NCI-H128 (cell line): Measurements from ENCODE around the gene POU2F3.

Experiments used
- DNase-seq: peaks from one replicate; lab custom pipeline; 2025; ENCODE audit not compliant: unreplicated experiment; lab: John Stamatoyannopoulos, UW

POU2F3 gene

DNA sequence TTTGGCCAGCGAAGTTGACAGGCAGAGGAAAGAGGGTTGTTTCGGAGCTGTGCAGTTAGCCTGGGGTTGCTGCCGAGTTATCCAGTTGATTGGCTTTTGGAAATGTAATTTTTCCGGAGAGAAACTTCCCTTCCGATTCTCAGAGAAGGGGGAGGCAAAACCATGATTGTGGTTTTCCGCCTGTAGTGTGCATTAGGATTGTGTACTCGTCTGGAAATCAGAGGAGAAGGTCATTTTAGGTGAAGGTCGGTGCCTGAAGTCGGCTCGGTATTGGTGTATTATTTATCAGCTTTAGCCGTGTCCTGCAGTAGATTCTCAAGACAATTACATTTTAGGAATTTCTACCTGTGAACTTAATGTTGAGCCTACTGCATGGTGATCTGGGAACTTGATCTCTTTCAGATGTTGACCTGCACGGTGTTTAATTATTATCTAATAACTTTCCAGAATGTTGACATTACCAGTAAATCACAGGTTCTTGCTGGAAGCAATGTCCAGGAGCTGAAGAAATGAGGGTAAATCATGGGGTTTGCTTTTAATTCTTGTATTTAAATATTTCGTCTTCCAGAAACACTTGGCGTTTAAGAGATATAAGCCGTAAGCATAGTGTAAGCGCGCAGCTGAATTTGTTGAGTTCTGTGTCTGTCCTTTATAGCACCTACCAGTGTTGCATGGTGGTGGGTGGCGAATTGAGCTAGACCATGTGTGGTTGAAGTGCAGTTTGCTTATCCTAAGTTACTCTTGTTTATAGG, 97.6 kb downstream of the POU2F3 start:
- no peak for DNase-seq

DNA sequence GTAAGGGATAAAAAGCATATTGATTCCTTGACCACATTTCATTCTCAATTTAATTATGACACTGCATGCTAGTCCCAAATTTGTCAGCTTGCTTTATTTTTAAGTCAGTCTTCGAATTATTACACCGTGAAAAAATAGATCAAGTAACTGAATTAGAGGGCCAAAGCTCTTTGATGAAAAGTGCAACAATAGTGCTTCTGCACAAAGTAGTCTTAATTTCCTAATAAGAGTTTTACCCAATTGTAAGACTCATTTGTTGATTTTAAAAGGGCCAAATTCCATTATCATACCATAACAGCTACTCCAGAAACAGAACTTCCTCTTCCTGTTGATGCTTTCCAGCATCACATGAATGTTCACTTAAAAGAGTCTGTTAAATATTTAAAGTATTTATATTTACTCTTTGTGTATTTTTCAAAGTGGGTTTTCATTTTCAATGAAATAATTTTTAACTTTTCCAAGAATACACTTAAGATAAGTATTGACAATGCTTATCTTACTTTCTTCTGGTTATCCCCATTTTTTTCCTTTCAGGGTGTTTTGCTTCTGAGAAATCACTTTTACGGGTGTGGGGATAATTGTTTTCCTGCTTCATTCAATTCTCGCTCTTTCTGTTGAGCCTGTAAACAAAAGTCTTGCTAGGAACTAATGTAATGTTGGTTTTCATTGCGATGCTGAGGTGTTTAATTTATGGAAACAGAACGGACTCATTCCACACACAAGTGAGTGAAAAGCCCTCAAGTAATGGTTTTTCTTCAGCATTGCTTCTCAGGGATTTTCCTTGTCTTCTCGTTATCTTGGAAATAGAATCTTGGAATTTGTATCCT, 98.4 kb downstream of the POU2F3 start:
- DNase-seq = no peak

DNA sequence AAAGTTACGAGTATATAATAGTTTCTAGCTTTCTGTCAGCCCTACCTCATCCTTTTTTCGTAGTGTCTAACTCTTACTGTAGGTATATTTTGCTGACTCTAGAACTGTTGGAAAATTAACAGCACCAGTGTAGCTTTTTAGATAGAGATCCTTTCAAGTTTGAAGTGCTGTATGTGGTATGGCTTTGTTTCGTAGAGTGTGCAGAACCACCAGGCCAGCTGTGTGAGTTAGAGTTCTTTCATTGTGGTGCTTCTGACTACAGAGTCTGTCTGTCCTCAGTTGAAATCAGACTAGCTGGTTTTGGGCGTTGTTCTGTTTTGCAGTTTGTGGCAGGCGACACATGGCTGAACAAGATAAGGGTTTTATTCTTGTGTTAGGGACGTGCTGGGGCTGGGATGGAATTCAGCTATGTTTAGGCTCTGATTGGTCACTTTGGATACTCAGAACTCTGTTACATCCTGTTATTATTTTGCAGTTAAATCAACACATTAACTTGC, 99.5 kb downstream of the POU2F3 start:
- DNase-seq = no peak

DNA sequence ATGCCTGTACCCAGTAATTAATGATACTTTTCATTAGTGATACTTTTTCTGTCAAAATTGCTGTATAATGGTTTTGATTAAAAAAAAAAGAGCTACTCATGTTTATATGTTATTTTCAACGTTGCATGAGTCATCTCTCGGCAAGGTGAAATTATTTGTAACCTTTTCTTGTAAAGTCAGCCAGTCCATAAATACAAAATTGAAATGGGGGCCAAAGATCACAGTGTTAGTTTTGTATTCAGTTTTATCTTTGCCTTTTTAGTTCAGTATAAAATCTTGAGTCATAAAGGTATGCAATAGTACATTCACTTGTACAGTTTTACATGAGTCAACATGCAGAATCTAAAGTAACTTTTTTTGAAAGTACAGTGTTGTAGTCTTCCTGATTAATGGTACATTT, 100.6 kb downstream of the POU2F3 start:
- no peak for DNase-seq

DNA sequence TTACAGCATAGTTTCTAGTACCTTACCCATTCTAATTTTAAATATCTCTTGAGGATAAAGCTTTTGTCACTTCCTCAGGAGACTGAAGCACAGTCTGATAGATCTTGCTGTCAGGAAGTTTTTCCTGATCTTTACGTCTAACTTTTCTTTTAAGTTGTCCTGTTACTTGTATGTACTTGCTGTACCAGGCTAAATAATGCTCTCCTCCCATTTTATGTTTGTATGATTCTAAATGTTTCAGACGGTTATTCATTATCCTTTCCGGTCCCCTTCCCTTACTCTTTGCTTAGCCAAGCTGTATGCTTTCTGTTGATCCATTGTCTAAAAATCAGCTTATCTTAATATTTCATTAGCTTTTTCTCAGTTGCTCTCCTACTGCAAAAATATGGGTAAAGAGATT, 102.3 kb downstream of the POU2F3 start:
- no peak for DNase-seq

DNA sequence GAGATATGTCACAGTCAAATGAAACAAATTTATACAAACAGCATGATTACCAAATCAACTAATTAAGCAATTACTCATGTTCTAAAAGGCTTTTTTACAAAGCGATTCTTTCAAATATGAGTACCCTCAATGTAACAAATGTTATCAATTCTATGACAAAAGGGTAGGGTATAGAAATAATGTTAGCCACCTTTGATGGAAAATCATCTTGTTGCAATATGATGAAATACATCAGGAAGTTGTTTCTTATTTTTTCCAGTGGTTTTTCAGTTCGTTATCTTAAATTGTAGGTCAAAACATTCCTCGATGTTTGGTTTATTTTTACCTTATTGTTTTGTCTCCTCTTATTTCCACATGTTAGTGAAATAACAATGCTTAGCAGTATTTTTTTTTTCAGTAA, 102.7 kb downstream of the POU2F3 start:
- no peak for DNase-seq

DNA sequence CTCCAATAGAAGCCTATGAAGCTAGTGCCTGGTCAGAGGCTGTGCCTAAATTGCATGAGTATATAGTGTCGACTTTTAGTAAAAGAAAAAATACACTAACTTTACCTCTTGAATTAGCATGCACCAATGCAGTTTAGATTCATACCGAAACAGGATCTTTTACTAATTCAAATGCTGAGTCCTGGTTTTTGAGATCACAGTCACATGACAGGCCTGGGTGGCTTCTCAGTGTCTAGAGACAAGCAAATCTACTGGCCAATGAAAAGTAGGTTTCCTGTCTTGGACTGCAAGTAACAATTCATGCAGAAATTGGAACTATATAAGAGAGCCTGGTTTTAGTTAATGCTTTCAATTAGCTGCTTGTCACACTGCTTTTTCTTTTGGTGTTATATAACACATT, 103.5 kb downstream of the POU2F3 start:
- DNase-seq = no peak

DNA sequence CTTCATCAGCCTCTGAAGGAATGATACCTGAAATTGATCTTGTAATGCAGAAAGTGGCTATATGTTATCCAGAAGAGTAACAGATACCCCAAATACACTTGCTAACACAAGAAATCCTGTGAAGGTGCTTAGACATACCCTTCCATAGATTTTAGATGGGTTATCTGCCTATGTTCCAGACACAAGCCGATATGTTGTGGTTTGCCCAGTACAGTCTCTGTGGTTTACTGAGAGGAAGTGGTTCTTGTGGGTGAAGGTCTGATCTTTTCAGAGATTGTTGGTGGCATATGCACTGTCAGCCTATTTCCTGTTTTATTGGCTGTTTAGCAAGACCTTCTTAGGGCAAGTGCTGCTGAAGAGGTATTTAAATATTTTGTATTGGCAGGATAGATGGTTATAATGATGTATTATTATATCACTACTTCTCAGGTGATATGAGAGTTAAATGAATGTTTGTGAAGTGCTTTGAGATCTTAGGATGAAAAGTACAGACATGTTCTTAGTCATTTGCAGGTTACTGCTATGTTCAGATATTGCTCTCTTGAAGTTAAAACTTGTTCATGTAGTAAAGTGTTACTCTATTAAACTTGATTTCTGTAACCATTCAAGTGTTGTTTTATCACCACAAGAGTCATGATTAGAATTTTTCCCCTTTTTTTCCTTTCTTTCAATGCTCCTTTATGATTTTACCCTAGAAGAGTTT, 104.5 kb downstream of the POU2F3 start:
- DNase-seq = no peak

DNA sequence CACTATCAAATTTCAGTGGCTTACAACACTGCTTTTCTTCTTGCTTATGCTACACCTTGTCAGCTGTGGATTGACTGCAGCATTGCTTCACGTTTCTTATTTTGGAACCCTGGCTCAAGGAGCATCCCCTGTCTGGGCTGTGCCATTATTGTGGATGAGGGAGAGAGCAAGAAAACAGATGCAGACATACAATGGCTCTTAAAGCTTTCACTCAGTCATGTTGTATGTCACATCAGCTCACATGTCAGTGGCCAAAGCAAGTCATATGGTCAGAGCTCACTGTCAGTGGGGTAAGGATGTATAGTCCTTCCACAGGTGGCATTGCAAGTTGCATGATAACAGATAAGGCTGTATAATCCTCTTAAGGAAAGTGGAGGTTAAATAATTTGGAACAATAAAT, 106.3 kb downstream of the POU2F3 start:
- DNase-seq = no peak

DNA sequence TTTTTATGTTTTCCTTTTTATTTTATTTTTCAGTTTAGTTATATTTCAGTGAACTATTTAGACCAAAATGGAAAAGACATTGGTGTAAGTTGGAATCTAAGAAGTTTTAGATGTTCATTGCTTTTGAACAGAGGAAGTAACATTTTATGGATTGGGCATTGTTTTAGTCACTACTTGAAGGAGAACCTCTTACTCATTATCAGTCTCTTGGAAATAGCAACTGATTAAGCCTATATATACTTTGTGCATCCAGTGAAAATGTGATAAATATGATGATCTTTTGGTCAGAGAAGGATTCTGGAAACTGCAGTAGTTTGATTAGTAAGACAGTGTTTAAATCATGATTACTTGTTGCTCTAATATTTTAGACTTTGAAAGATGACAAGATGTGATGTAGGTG, 110.7 kb downstream of the POU2F3 start:
- DNase-seq = no peak

DNA sequence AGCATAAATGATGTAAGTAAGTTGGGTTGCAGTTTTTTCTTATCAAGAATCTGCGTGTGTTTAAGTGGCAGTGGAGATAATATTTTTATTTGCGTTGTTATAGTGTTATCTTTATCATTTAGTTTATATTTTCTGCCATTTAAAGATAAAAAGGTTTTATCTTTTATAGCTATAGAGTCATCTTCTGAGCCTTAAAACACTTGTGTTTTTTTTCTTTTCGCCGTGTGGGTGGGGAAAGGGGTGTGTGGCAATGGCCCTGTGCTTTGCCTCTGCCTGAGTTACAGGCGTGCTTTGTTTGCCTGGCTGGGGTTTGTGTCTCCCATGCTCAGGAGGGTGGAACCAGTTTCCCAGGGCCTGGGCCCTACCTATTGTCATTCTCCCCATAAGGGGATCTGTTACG, 112.5 kb downstream of the POU2F3 start:
- DNase-seq = no peak

DNA sequence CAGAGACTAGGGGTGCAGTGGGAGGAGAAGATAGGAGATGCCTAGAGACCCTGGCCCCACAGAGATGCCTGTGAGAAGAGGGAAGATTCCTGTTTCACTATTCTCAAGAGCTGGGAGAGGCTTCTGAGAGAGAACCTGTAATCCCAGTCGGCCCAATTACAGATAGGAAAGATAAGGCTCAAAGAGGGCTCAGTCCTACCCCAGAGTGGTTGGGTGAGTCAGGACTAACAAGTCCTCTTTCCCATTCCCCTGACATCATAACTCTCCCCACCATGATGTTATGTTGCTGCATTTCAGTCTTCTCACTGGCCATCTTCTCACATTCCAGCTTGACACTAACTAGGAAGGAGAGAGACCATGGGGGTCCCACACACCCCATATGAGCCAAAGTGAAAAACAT, 114.1 kb downstream of the POU2F3 start:
- DNase-seq = no peak

DNA sequence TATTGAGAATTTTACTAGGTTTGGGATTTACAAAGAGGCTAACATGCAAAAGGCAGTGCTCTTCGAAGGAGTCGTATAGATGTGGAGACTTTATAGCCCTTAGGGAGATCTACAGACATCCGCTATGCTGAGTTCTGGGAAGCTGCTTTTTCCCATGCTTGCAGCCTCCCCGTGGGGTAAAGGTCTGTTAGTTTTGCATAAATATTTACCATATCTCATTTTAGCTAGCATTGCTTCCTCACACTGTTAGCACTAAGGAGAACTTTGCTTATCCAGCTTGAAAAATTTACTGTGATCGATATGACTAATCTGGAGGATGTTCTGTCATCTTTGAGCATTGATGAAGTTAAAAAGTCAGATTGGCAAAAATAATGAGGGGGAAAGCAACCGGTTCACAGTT, 114.8 kb downstream of the POU2F3 start:
- DNase-seq = no peak

DNA sequence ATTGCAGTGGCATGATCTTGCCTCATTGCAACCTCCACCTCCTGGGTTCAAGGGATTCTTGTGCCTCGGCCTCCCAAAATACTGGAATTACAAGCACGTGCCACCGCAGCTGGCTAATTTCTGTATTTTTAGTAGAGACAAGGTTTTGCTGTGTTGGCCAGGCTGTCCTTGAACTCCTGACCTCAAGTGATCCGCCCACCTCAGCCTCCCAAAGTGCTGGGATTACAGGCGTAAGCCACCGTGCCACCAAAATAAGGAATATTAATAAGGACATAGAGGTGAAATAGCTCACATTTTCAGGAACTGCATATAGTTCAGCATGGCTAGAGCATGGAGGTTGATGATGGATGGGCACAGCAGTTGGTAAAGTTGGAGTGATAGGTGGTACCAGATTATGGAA, 117.7 kb downstream of the POU2F3 start:
- no peak for DNase-seq

DNA sequence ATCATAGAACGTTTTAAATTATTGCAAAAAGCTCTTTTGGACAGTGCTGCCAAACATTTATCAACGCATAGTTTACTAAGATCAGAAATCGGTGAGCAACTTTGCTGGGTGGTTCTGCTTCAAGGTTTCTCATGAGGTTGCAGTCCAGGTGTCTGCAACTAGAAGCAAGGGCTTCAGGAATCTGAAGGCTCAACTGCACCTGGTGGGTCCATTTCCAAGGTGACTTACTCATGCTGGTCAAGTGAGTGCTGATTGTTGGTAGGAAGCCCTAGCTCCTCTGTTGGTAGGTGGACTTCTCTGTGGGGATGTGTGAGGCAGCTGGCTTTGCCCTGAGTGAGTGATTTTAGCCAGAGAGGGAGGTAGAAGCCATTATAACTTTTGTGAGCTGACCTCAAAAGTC, 118.8 kb downstream of the POU2F3 start:
- no peak for DNase-seq

DNA sequence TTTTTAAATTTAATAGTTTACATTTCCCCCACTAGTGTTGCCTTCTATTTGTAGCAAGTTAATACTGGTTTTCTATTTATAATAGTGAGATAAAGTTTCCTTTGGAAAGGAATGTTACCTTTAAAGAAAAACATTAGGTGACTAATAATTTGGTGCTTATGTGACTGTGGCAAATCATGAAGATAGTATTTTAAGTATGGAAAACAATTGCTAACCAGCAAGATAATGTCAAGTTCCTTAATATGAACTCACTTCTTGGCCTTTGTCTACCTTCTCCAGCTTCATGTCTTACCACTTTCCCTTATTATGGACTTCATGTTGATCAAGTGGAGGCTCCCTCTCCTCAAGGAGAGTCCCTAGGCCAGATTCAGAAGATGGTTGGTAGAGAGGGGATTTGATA, 123.5 kb downstream of the POU2F3 start:
- DNase-seq = no peak

DNA sequence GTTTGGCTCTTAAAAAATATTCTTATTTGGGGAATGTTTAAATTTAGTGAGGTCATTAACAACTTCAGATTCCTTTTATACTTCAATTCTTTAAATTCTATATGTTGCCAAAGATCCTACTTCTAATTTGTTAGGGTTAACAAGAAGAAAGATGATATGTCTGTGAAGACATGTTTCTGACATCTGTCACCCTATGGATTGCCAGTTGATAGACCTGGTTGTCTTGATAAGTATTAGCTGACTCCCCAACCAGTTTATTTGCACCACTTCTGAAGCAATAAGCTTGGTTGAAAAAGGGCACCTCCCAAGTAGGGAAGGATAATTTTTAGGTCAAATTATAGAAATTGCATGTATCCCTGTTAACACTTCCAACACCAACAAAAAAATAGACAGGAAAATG, 125.6 kb downstream of the POU2F3 start:
- no peak for DNase-seq
